Endothelial cell of umbilical vein (primary cell): ENCODE data around the gene JMJD6. TPM values are rescaled to one million over a fixed set of nuclear protein-coding genes. Genes with fewer than 3 reads are reported as not detected.

ENCODE experiments used
- BruUV-seq: library from RNA; stranded (reverse); fragments of 400-500 nt; replicated peaks from 2 replicates; lab custom pipeline; 2021; lab: Mats Ljungman, UMichigan
- CTCF ChIA-PET: fragments of 300-600, 350-600 bp; sonication (Branson Sonifier 250); formaldehyde crosslinking; loops from one replicate; lab custom pipeline; 2021; ENCODE audit warnings: antibody characterized with exemption, inconsistent platforms; lab: Charles Lee
- POLR2A ChIA-PET: fragments of 300-600, 350-600 bp; sonication (Branson Sonifier 250); formaldehyde crosslinking; loops from one replicate; lab custom pipeline; 2021; ENCODE audit warnings: antibody characterized with exemption, inconsistent platforms; lab: Charles Lee
- DNase-seq: peaks from one replicate; pipeline ENCODE4 v3.0.0-alpha.2; 2011; ENCODE audit warnings: low read depth, low spot score
- FAIRE-seq: peaks from 2 replicates; lab custom pipeline; 2011; peaks lifted over from hg19 to GRCh38; lab: Jason Lieb, UNC
- H2AFZ ChIP-seq: 2 replicates; pipeline ENCODE4 v1.6.0; 2012; ENCODE audit warnings: low read depth, low read length, control low read depth, inconsistent platforms
- H3K27ac ChIP-seq: 2 replicates; pipeline ENCODE4 v1.5.1; 2011; ENCODE audit warnings: low read depth, mild to moderate bottlenecking, control low read depth, low read length, moderate library complexity; ENCODE audit not compliant: insufficient read depth
- H3K27me3 ChIP-seq, 2 experiments: 2 replicates each; pipeline versions ENCODE4 v1.6.0 to v1.6.1; 2011; ENCODE audit warnings: low read length in 2 of 2, mixed read lengths in 1 of 2; ENCODE audit not compliant: control insufficient read depth in 2 of 2, insufficient read depth in 2 of 2
- H3K36me3 ChIP-seq, 2 experiments: 2 replicates in 1 of 2; 3 replicates in 1 of 2; pipeline ENCODE4 v1.5.1; 2011; ENCODE audit warnings: low read length in 2 of 2, mild to moderate bottlenecking in 1 of 2, moderate library complexity in 1 of 2; ENCODE audit not compliant: control insufficient read depth in 2 of 2, insufficient read depth in 2 of 2; ENCODE audit errors: extremely low read depth in 1 of 2
- H3K4me1 ChIP-seq: 3 replicates; pipeline ENCODE4 v1.5.1; 2011; ENCODE audit warnings: mild to moderate bottlenecking, low read length; ENCODE audit not compliant: control insufficient read depth, insufficient read depth; ENCODE audit errors: extremely low read depth
- H3K4me2 ChIP-seq: 2 replicates; pipeline ENCODE4 v1.6.1; 2011; ENCODE audit warnings: low read length, control low read depth, mixed read lengths; ENCODE audit not compliant: insufficient read depth
- H3K4me3 ChIP-seq, 3 experiments: fragments of 200-600 bp in 1 of 3; sonication (generic), shearing (Covaris generic) in 1 of 3; replicated peaks in 1 of 3; 2 replicates each; pipeline ENCODE4 v1.5.1; 2011 to 2016; ENCODE audit warnings: control low read depth in 3 of 3, low read length in 3 of 3, mild to moderate bottlenecking in 2 of 3, inconsistent platforms in 1 of 3, low read depth in 1 of 3, moderate library complexity in 1 of 3; ENCODE audit not compliant: insufficient read depth in 1 of 3
- H3K79me2 ChIP-seq: 2 replicates; pipeline ENCODE4 v1.6.0; 2012; ENCODE audit warnings: low read length, inconsistent platforms; ENCODE audit not compliant: control insufficient read depth, insufficient read depth
- H3K9ac ChIP-seq: replicated peaks from 2 replicates; pipeline ENCODE3; 2011; ENCODE audit warnings: low read length, control low read depth; ENCODE audit not compliant: insufficient read depth; ENCODE audit errors: extremely low read depth
- H3K9me1 ChIP-seq: replicated peaks from 3 replicates; pipeline ENCODE4 v1.6.0; 2011; ENCODE audit warnings: mild to moderate bottlenecking, low read length; ENCODE audit not compliant: control insufficient read depth, insufficient read depth; ENCODE audit errors: extremely low read depth
- H3K9me3 ChIP-seq: replicated peaks from 2 replicates; pipeline ENCODE4 v1.5.1; 2012; ENCODE audit warnings: low read length, inconsistent platforms; ENCODE audit not compliant: control insufficient read depth, insufficient read depth
- H4K20me1 ChIP-seq: replicated peaks from 2 replicates; pipeline ENCODE3; 2011; ENCODE audit warnings: mild to moderate bottlenecking, low read length; ENCODE audit not compliant: control insufficient read depth, insufficient read depth; ENCODE audit errors: extremely low read depth
- CTCF ChIP-seq, 2 donors: IDR thresholded peaks; 1 replicate in 1 of 2; 2 replicates in 1 of 2; pipeline ENCODE4 v1.5.1; 2011; ENCODE audit warnings: low read length in 2 of 2, mild to moderate bottlenecking in 2 of 2, moderate library complexity in 2 of 2, control low read depth in 1 of 2, inconsistent platforms in 1 of 2, low read depth in 1 of 2; ENCODE audit not compliant: insufficient read depth in 1 of 2; ENCODE audit errors: extremely low read depth in 1 of 2
- EZH2 ChIP-seq: IDR thresholded peaks from 2 replicates; pipeline ENCODE4 v1.6.1; 2012; ENCODE audit warnings: borderline replicate concordance, low read depth, mild to moderate bottlenecking, moderate library complexity, low read length, inconsistent platforms; ENCODE audit not compliant: severe bottlenecking
- FOS ChIP-seq: IDR thresholded peaks from 2 replicates; pipeline ENCODE4 v1.6.1; 2011; ENCODE audit warnings: mild to moderate bottlenecking, low read length, moderate library complexity, borderline replicate concordance; ENCODE audit not compliant: insufficient read depth
- GATA2 ChIP-seq: IDR thresholded peaks from 2 replicates; pipeline ENCODE4 v1.7.0; 2011; ENCODE audit warnings: low read depth, mild to moderate bottlenecking, moderate library complexity, mixed read lengths, low read length; ENCODE audit not compliant: insufficient read length, insufficient read depth
- JUN ChIP-seq: IDR thresholded peaks from 2 replicates; pipeline ENCODE4 v1.6.1; 2011; ENCODE audit warnings: borderline replicate concordance, low read depth; ENCODE audit not compliant: insufficient read length, insufficient read depth
- MAX ChIP-seq: IDR thresholded peaks from 2 replicates; pipeline ENCODE4 v1.6.1; 2011; ENCODE audit not compliant: insufficient read depth, insufficient read length
- MYC ChIP-seq: IDR thresholded peaks from one replicate; pipeline ENCODE4 v1.6.1; 2011; ENCODE audit warnings: mild to moderate bottlenecking, low read depth, low read length
- POLR2A ChIP-seq: IDR thresholded peaks from 2 replicates; pipeline ENCODE4 v1.6.1; 2012; ENCODE audit warnings: low read depth, mild to moderate bottlenecking, control low read depth, low read length
- POLR2AphosphoS5 ChIP-seq: IDR thresholded peaks from 2 replicates; pipeline ENCODE4 v1.6.1; 2012; ENCODE audit warnings: low read depth, mild to moderate bottlenecking, control low read depth, low read length, moderate library complexity; ENCODE audit not compliant: insufficient read depth
- dilution Hi-C: fragments of 300-500 bp; cut with MboI; formaldehyde crosslinking; loops from one replicate; pipeline ENCODE4 v1.15.0; 2019; ENCODE audit warnings: low sequenced_read_pairs; ENCODE audit not compliant: extremely low pct_ligation_motif_present
- intact Hi-C: fragments of 100-400 bp; cut with micrococcal nuclease; formaldehyde crosslinking; loops from one replicate; pipeline ENCODE4 v1.10.0; 2022
- polyA plus RNA-seq, 4 experiments: library from polyadenylated mRNA; depleted of rRNA in 3 of 4; stranded (reverse) in 3 of 4; unstranded in 1 of 4; fragments of >200 nt; gene quantifications; 2 replicates each; pipeline versions ENCODE4 v1.2.1 to v1.2.3, GENCODE V29; 2011 to 2012; ENCODE audit warnings: missing spikeins in 1 of 4
- total RNA-seq: library from RNA; stranded (reverse); gene quantifications from 2 replicates; pipeline ENCODE4 v1.2.3, GENCODE V29; 2021

Gene JMJD6
- total and polyA plus RNA-seq, 2 donors (not counting 3 experiments of a cell fraction or from before 2014, with no cell fraction given), result 19.8 to 36.6 TPM

- FAIRE-seq (no peak), DNase-seq (no peak)
- no peak overlapping the region for H2AFZ ChIP-seq
- no peak for TF ChIP-seq MYC
- TF ChIP-seq EZH2, result no peak
- no peak for TF ChIP-seq POLR2A
- H3K9me3 ChIP-seq, result no peaks in the 10 kb centered on the region
- no peaks in the 10 kb centered on the region for H3K27me3 ChIP-seq
- CTCF ChIA-PET, result interaction anchor here (0.7 kb wide), 2 partner anchors 52 to 148 kb away, joined by 3 read pairs; no protein-coding TSS in a partner anchor
- no peaks in the 10 kb centered on the region for H3K9me1 ChIP-seq
- no peaks in the 10 kb centered on the region for H3K79me2 ChIP-seq
- H3K27ac ChIP-seq, result no peak overlapping the region
- intact Hi-C loops (no loop called here), dilution Hi-C loops (no loop called here)
- H4K20me1 ChIP-seq, result no peaks in the 10 kb centered on the region
- no TSS peak for BruUV-seq
- H3K4me3 ChIP-seq, result no peak overlapping the region
- POLR2A ChIA-PET, result no interaction called here
- H3K9ac ChIP-seq, result no peak overlapping the region
- peaks cover 10% of the 10 kb centered on the region for H3K4me1 ChIP-seq
- no peaks in the 10 kb centered on the region for H3K36me3 ChIP-seq
- no peak overlapping the region for H3K4me2 ChIP-seq
These were observed 50.8 kb downstream of the JMJD6 start for GRCh38 chr17:76675648-76676047.

GRCh38 chr17:76674600-76674999, 51.8 kb downstream of the JMJD6 start:
- no peak overlapping the region for H2AFZ ChIP-seq
- BruUV-seq, result no TSS peak
- H3K36me3 ChIP-seq, result no peaks in the 10 kb centered on the region
- no peak overlapping the region for H3K9ac ChIP-seq
- no peaks in the 10 kb centered on the region for H3K9me3 ChIP-seq
- no peaks in the 10 kb centered on the region for H4K20me1 ChIP-seq
- POLR2A ChIA-PET, result no interaction called here
- H3K27ac ChIP-seq, result no peak overlapping the region
- no peak for FAIRE-seq
- no peak for DNase-seq
- intact Hi-C loops, result no loop called here
- H3K4me3 ChIP-seq, result no peak overlapping the region
- CTCF ChIA-PET, result no interaction called here
- no peaks in the 10 kb centered on the region for H3K79me2 ChIP-seq
- H3K4me2 ChIP-seq, result no peak overlapping the region
- TF ChIP-seq CTCF (IDR thresholded peaks at IDR 0.05; ENCODE audit: extremely low read depth in 1 of 2, insufficient read depth in 1 of 2, low read depth in 1 of 2, low read length in 2 of 2), result no peak
- no peak for TF ChIP-seq MAX
- TF ChIP-seq EZH2, result no peak
- TF ChIP-seq POLR2A, result no peak
- no peak for TF ChIP-seq MYC
- no peak for TF ChIP-seq FOS
- no peak for TF ChIP-seq POLR2AphosphoS5
- no peak for TF ChIP-seq JUN
- TF ChIP-seq GATA2, result no peak
- H3K27me3 ChIP-seq, result no peaks in the 10 kb centered on the region
- H3K9me1 ChIP-seq, result no peaks in the 10 kb centered on the region
- dilution Hi-C loops, result no loop called here
- peaks cover 11% of the 10 kb centered on the region for H3K4me1 ChIP-seq
